Endodermal cell (in vitro differentiated cells): ENCODE data around the gene NAA25. TPM values are rescaled to one million over a fixed set of nuclear protein-coding genes. Genes with fewer than 3 reads are reported as not detected.
A peak's percentile ranks its signal among the peaks of the same experiment; 100 is the strongest.

Source experiments
- DNase-seq: peaks from one replicate; pipeline ENCODE4 v3.0.0-alpha.2; 2017
- H3K27ac ChIP-seq: 2 replicates; pipeline ENCODE4 v1.5.1; 2013; ENCODE audit warnings: mild to moderate bottlenecking, low read depth, low read length, moderate library complexity
- H3K27me3 ChIP-seq: 2 replicates; pipeline ENCODE4 v1.6.1; 2013; ENCODE audit warnings: mild to moderate bottlenecking, low read length, moderate library complexity; ENCODE audit not compliant: insufficient read depth, control insufficient read depth, poor library complexity, severe bottlenecking
- H3K36me3 ChIP-seq: 2 replicates; pipeline ENCODE4 v1.7.0; 2013; ENCODE audit warnings: mild to moderate bottlenecking, low read length, moderate library complexity; ENCODE audit not compliant: control insufficient read depth, insufficient read depth
- H3K4me1 ChIP-seq: one replicate; pipeline ENCODE4 v1.7.0; 2013; ENCODE audit warnings: low read length; ENCODE audit not compliant: control insufficient read depth, insufficient read depth
- H3K4me3 ChIP-seq: 2 replicates; pipeline ENCODE4 v1.5.1; 2013; ENCODE audit warnings: mild to moderate bottlenecking, low read length, moderate library complexity
- H3K9ac ChIP-seq: 2 replicates; pipeline ENCODE4 v1.6.1; 2013; ENCODE audit warnings: mild to moderate bottlenecking, low read length, moderate library complexity; ENCODE audit not compliant: poor library complexity, severe bottlenecking; ENCODE audit errors: extremely low read depth
- H3K9me3 ChIP-seq: 2 replicates; pipeline ENCODE4 v1.6.1; 2013; ENCODE audit warnings: mild to moderate bottlenecking, low read length, moderate library complexity; ENCODE audit not compliant: control insufficient read depth
- H3K27ac Mint-ChIP-seq: 2 replicates; pipeline ENCODE4 v1.8.0; 2020; ENCODE audit warnings: mixed read lengths
- H3K27me3 Mint-ChIP-seq: 2 replicates; pipeline ENCODE4 v1.8.0; 2021; ENCODE audit warnings: mild to moderate bottlenecking, mixed read lengths; ENCODE audit not compliant: insufficient read depth
- H3K36me3 Mint-ChIP-seq: 2 replicates; pipeline ENCODE4 v1.8.0; 2020; ENCODE audit warnings: low read depth, mixed read lengths
- H3K4me1 Mint-ChIP-seq: 2 replicates; pipeline ENCODE4 v1.8.0; 2020; ENCODE audit warnings: mixed read lengths
- H3K4me3 Mint-ChIP-seq: 2 replicates; pipeline ENCODE4 v1.8.0; 2020; ENCODE audit warnings: mild to moderate bottlenecking, moderate library complexity, mixed read lengths
- H3K9me3 Mint-ChIP-seq: 2 replicates; pipeline ENCODE4 v1.8.0; 2020; ENCODE audit warnings: mild to moderate bottlenecking, mixed read lengths
- CTCF ChIP-seq: fragments of 200-600 bp; sonication (generic); conservative IDR thresholded peaks from 2 replicates; pipeline ENCODE4 v1.5.0; 2021; ENCODE audit warnings: antibody characterized with exemption, mild to moderate bottlenecking
- WGBS, 2 experiments: methylation state at CpG; one replicate each; pipeline versions ENCODE4 v1.1.5 to v1.1.7; 2013; ENCODE audit warnings: missing lambda C conversion rate in 2 of 2, mixed read lengths in 1 of 2; ENCODE audit not compliant: insufficient coverage in 1 of 2, insufficient read length in 1 of 2; 5-methylcytosine and 5-hydroxymethylcytosine counted together
- total RNA-seq, 2 donors: library from RNA; stranded (reverse); fragmentation: NEBNext Ultra II Directional in 1 of 2; extraction: Animal tissue kit (Norgen Biotek cat#: 25700) in 1 of 2; gene quantifications; 2 replicates in 1 of 2; 3 replicates in 1 of 2; pipeline ENCODE4 v1.2.1, GENCODE V29; 2021

Gene NAA25
- total RNA-seq, 2 donors from 2014 or later: 34.2 to 36.3 TPM

GRCh38 chr12:112035219-112035785 is 73.3 kb downstream of the NAA25 start:
- H3K36me3 ChIP-seq: peaks cover 91% of the 10 kb centered on the region
- no peak for TF ChIP-seq CTCF
- DNase-seq: no peak
- 92 to 100% methylated on average over 2 to 4 of the region's 4 CpGs for WGBS, 2 experiments
- no peaks in the 10 kb centered on the region for H3K4me1 Mint-ChIP-seq
- H3K9me3 ChIP-seq: no peaks in the 10 kb centered on the region
- no peaks in the 10 kb centered on the region for H3K9me3 Mint-ChIP-seq
- H3K27me3 Mint-ChIP-seq: no peaks in the 10 kb centered on the region
- no peak overlapping the region for H3K27ac Mint-ChIP-seq
- no peak overlapping the region for H3K9ac ChIP-seq
- H3K4me3 ChIP-seq: no peak overlapping the region
- no peaks in the 10 kb centered on the region for H3K4me1 ChIP-seq
- H3K36me3 Mint-ChIP-seq: peaks cover 73% of the 10 kb centered on the region
- H3K27me3 ChIP-seq: no peaks in the 10 kb centered on the region
- no peak overlapping the region for H3K27ac ChIP-seq
- no peak overlapping the region for H3K4me3 Mint-ChIP-seq

- no peaks in the 10 kb centered on the region for H3K4me1 Mint-ChIP-seq
- Histone ChIP-seq H3K9ac (no peak overlapping the region), H3K9me3 (no peaks in the 10 kb centered on the region), H3K4me1 (no peaks in the 10 kb centered on the region), H3K4me3 (no peak overlapping the region), H3K27ac (no peak overlapping the region), H3K27me3 (no peaks in the 10 kb centered on the region), H3K36me3 (peaks cover 88% of the 10 kb centered on the region)
- WGBS, 2 experiments: 91 to 100% methylated on average over 2 to 5 of the region's 5 CpGs
- peak overlapping the region; percentile 36 for H3K27ac Mint-ChIP-seq
- no peak overlapping the region for H3K4me3 Mint-ChIP-seq
- H3K27me3 Mint-ChIP-seq: no peaks in the 10 kb centered on the region
- H3K9me3 Mint-ChIP-seq: no peaks in the 10 kb centered on the region
- no peak for TF ChIP-seq CTCF
- peaks cover 58% of the 10 kb centered on the region for H3K36me3 Mint-ChIP-seq
- no peak for DNase-seq
Observed at GRCh38 chr12:112032292-112032691, 76.3 kb downstream of the NAA25 start.

GRCh38 chr12:112031472-112031871 is 77.1 kb downstream of the NAA25 start:
- H3K27me3 Mint-ChIP-seq: no peaks in the 10 kb centered on the region
- TF ChIP-seq CTCF: no peak
- peak overlapping the region; percentile 44 for H3K27ac Mint-ChIP-seq
- no peaks in the 10 kb centered on the region for H3K9me3 ChIP-seq
- no peaks in the 10 kb centered on the region for H3K9me3 Mint-ChIP-seq
- H3K4me3 Mint-ChIP-seq: no peak overlapping the region
- H3K4me3 ChIP-seq: no peak overlapping the region
- H3K9ac ChIP-seq: no peak overlapping the region
- peaks cover 81% of the 10 kb centered on the region for H3K36me3 ChIP-seq
- WGBS, 2 experiments: 90 to 100% methylated on average over 2 of the region's 2 CpGs
- peaks cover 52% of the 10 kb centered on the region for H3K36me3 Mint-ChIP-seq
- peaks cover 1% of the 10 kb centered on the region for H3K4me1 Mint-ChIP-seq
- no peaks in the 10 kb centered on the region for H3K27me3 ChIP-seq
- no peak for DNase-seq
- H3K27ac ChIP-seq: no peak overlapping the region
- H3K4me1 ChIP-seq: no peaks in the 10 kb centered on the region
